Myometrial cell (primary cell): ENCODE data around the gene LRRC73. TPM values are rescaled to one million over a fixed set of nuclear protein-coding genes. Genes with fewer than 3 reads are reported as not detected.

Experiments used
- total RNA-seq: library from RNA; depleted of rRNA; stranded (reverse); fragments of >200 nt; gene quantifications from 2 replicates; pipeline ENCODE4 v1.2.3, GENCODE V29; 2015

The LRRC73 gene, protein sequence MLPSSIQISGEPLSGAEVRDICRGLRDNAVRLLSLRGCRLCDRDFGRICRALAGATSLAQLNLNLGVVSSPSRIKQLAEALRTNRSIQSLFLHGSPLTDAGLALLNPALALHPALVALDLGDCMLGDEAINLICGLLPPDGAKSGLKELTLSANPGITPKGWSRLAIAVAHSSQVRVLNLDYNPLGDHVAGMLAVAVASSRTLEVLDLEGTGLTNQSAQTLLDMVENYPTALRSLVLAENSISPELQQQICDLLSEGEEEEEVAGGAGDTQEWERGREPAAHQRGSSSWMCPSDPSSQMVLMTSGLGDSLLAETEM
- 0.89 TPM in 1 of 2 replicates, not detected in the other for total RNA-seq

DNA sequence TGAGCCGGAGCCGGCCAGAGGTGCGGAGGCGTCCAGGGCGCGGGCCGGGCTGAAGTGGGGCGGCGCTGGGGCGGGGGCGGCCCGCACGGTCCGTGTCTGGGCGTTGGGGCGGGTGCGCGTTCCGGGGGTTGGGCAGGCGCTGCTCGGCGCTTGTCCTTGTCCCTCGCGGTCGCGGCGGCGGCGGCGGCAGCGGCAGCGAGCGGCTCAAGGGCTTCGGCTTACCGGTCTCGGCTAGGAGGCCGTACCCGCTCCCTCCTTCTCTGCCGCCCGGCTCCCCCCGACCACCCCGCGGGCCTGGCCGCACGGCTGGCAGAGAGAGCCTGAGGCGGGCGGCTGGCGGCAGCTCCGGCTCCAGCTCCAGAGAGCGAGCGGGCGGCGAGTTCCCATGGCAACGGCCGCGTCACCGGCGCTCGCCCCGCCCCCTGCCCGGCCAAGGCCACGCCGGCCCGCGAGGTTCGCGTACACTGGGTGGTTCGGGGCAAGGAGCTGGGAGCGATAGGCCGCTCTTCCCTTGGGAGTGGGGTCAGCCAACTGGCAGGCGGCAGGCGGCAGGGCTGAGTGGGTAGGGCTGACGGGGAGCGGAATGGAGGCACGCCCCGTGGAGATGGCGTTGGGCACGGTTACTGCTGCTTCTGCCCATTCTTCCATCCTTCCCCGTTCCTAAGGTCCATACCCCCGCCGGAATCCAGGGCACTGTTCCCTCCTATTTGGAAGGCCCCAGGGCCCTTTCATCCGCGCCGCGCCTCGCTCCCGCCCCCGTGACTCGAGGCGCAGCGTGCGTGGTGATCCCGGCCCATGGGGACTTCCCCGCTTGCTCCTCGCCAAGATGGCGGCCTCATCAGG lies at the start of gene LRRC73:
LRRC73 (minus strand) TSS at position 363 of the 843 bp plus-strand sequence. CDS start 561 bp downstream, outside the sequence.

DNA sequence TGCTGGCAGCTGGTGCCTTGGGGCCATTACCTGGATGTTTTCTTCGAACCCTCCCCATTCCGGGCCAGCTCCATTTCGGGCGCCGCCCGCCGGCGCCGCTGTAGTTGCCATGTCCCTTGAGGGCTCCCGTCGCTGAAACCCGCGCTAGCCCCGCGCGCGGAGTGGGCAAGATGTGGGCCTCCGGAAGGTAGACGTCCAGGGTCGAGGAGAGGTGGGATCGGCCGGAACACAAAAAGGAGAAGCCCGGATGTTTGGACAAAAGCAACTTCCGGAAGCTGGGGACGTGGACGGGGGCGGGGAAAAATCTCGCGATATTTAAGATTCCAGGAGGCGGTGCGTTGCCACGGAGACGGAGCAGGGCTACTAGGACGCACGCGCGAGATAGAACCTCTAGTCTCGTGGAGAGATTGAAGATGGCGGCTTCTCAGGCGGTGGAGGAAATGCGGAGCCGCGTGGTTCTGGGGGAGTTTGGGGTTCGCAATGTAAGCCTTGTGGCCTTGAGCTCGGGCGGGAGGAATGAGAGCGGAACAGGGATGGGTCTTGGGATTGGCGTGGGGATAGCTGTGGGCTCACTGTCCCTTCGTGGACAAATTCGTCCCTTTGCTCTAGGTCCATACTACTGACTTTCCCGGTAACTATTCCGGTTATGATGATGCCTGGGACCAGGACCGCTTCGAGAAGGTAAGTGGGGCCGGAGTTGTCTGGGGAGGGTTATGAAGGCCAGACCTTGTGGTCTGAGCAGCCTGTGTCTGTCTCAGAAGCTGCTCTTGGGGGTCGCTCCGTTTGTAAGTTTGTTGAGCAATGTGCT lies 6.8 kb upstream of the LRRC73 start, which contains the start of the genes POLR1C and YIPF3:
POLR1C (plus strand) TSS at position 393 of the 808 bp plus-strand sequence; CDS start at position 414, 21 bp downstream.
YIPF3 (minus strand) TSS at position 230 of the 808 bp plus-strand sequence; CDS start at position 111, 119 bp downstream.

DNA sequence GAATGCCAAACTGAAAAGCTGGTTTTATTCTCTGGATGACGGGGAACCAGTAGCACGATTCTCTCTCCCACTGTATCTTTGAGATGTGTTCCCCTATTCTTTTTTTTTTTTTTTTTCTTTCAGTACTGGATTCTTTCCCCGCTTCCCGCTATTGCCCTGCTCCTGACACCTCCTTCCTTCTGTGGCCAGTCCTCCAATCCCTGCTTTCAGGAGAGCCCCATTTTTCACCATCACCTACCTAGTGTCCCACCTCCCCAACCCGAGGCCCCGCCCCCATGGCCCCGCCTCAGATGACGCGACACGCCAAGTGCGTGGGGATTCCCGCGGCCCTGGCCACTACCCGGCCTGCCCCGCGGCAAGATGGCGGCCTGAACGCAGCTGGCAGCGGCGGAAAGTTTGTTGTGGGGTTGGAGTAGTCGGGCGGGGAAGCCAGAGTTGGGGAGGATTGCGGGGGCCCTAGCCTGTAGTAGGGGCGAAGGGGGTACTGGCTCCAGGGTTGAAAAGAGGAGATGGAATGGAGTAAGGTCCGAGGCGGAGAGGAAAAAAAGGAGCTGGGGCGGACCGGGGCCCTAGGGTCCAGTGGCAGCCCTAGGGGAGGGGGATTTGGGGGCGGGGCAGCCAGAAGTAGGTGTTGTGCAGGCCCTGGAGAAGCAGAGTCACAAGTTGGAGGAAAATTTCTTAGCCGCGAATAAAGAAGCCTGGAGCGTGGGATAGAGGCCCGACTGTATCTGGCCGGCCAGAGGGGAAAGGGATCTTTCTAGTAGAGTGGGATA lies 32.7 kb downstream of the LRRC73 start, which contains the start of gene TJAP1:
TJAP1 (plus strand) TSS at position 336 of the 773 bp plus-strand sequence. CDS start 21,432 bp downstream, outside the sequence.

Other genes starting within 250 kb of the LRRC73 start
- gene SLC22A7, start 212.1 kb downstream of the LRRC73 start, total RNA-seq = not detected in 2 replicates
- not detected in 2 replicates for gene CRIP3, start 201.5 kb downstream of the LRRC73 start, total RNA-seq
- gene ZNF318, start 140.7 kb downstream of the LRRC73 start, total RNA-seq = 6.6 and 7.5 TPM in 2 replicates
- 14.7 and 26.1 TPM in 2 replicates for gene ABCC10, start 82.8 kb downstream of the LRRC73 start, total RNA-seq
- 0.86 and 2.3 TPM in 2 replicates for gene DLK2, start 54.8 kb downstream of the LRRC73 start, total RNA-seq
- gene TJAP1, start 32.8 kb downstream of the LRRC73 start, total RNA-seq = 21.4 and 38.6 TPM in 2 replicates
- 145 and 164 TPM in 2 replicates for gene YIPF3, start 6.6 kb upstream of the LRRC73 start, total RNA-seq
- gene POLR1C, start 6.7 kb upstream of the LRRC73 start, total RNA-seq = 27.4 and 29.2 TPM in 2 replicates
- 18.5 and 20.7 TPM in 2 replicates for gene XPO5, start 65.7 kb upstream of the LRRC73 start, total RNA-seq
- gene POLH, start 65.8 kb upstream of the LRRC73 start, total RNA-seq = 21.3 and 26.6 TPM in 2 replicates
- gene GTPBP2, start 118.9 kb upstream of the LRRC73 start, total RNA-seq = 55.6 and 58.0 TPM in 2 replicates
- gene MAD2L1BP, start 125.5 kb upstream of the LRRC73 start, total RNA-seq = 35.5 and 37.6 TPM in 2 replicates
- 0.86 and 1.2 TPM in 2 replicates for gene RSPH9, start 134.7 kb upstream of the LRRC73 start, total RNA-seq
- gene MRPS18A, start 177.4 kb upstream of the LRRC73 start, total RNA-seq = 24.5 and 36.9 TPM in 2 replicates